K562 (cell line): ENCODE results near the gene MAP2K7. TPM values are rescaled to one million over a fixed set of nuclear protein-coding genes. Genes with fewer than 3 reads are reported as not detected.

Experiments
- CEBPZ ChIP-seq: fragments of 150-350 bp; IDR thresholded peaks from 2 replicates; pipeline ENCODE4 v1.6.1; 2014; ENCODE audit warnings: low read depth, mild to moderate bottlenecking, low read length, borderline replicate concordance
- E2F4 ChIP-seq: sonication (generic); formaldehyde crosslinking; IDR thresholded peaks from 2 replicates; pipeline ENCODE4 v1.8.0; 2022; ENCODE audit warnings: mild to moderate bottlenecking, low read depth, missing genetic modification reagents
- KLF6 ChIP-seq: fragments of 250-450 bp; sonication (Bioruptor Pico); IDR thresholded peaks from 2 replicates; pipeline ENCODE4 v1.4.0; 2020; ENCODE audit warnings: mild to moderate bottlenecking, moderate library complexity, borderline replicate concordance
- ZEB2 ChIP-seq: fragments of 450-650 bp; IDR thresholded peaks from 2 replicates; pipeline ENCODE4 v1.6.1; 2016
- ZNF408 ChIP-seq: fragments of 250-450 bp; sonication (Bioruptor Pico); IDR thresholded peaks from 2 replicates; pipeline ENCODE4 v1.4.0; 2020; ENCODE audit warnings: low read depth, mild to moderate bottlenecking, moderate library complexity
- polyA plus RNA-seq, 8 experiments: library from polyadenylated mRNA; depleted of rRNA in 4 of 8; stranded (reverse) in 5 of 8; unstranded in 3 of 8; fragments of >200 nt; fragmentation: Nextera tagmentation in 2 of 8; fragmentation: Illumina TruSeq in 1 of 8; extraction: Ambion mirVana in 2 of 8; extraction: Trizol in 1 of 8; gene quantifications; 2 replicates each; pipeline versions ENCODE4 v1.2.1 to v1.2.3, GENCODE V29; 2011 to 2014; ENCODE audit warnings: inconsistent platforms in 1 of 8, missing spikeins in 1 of 8
- total RNA-seq, 7 experiments: library from RNA; depleted of rRNA in 6 of 7; stranded (reverse); fragments of >200 nt in 6 of 7; fragmentation: Illumina TruSeq in 2 of 7; extraction: Trizol in 2 of 7; gene quantifications; 2 replicates each; pipeline versions ENCODE4 v1.2.1 to v1.2.3, GENCODE V29; 2011 to 2021; ENCODE audit warnings: low replicate concordance in 1 of 7

The MAP2K7 gene
- total and polyA plus RNA-seq, 9 of the 15 experiments (the other 6 are each of a cell fraction or from before 2014, with no cell fraction given), result 0.51 to 45.8 (median 14.1) TPM

- TF ChIP-seq CEBPZ (no peak), KLF6 (CRISPR knock-in tag) (no peak), E2F4 (CRISPR knock-in tag) (no peak), ZNF408 (CRISPR knock-in tag) (no peak), ZEB2 (no peak)
These were observed 36.4 kb upstream of the MAP2K7 start (continued) for GRCh38 chr19:7867092-7867844.
